G401 (cell line): ENCODE data around the gene SMARCB1. TPM values are rescaled to one million over a fixed set of nuclear protein-coding genes. Genes with fewer than 3 reads are reported as not detected.
A peak's percentile ranks its signal among the peaks of the same experiment; 100 is the strongest.

Source experiments
- DNase-seq: peaks from one replicate; pipeline ENCODE4 v3.0.0-alpha.2; 2015; ENCODE audit warnings: low spot score
- in situ Hi-C: cut with HindIII; loops from 2 replicates; pipeline ENCODE4 v1.10.0; 2016; ENCODE audit warnings: low sequenced_read_pairs, mixed read lengths
- total RNA-seq: library from RNA; depleted of rRNA; stranded (reverse); fragments of >200 nt; shearing (Covaris generic); gene quantifications from 2 replicates; pipeline ENCODE4 v1.2.3, GENCODE V29; 2014

SMARCB1 gene
- total RNA-seq, 1 experiment from 2014 or later, result not detected

GRCh38 chr22:23825246-23825905, 38.6 kb downstream of the SMARCB1 start:
- in situ Hi-C loops, result no loop called here
- no peak for DNase-seq

GRCh38 chr22:23826510-23827350, 40.0 kb downstream of the SMARCB1 start:
- in situ Hi-C loops, result no loop called here

GRCh38 chr22:23827351-23827995, 40.7 kb downstream of the SMARCB1 start:
- no peak for DNase-seq
- in situ Hi-C loops, result no loop called here

More at GRCh38 chr22:23826510-23827350, 40.0 kb downstream of the SMARCB1 start:
- DNase-seq, result no peak

- peak; percentile 86 for DNase-seq
- in situ Hi-C loops, result no loop called here
These were observed 42.3 kb downstream of the SMARCB1 start for GRCh38 chr22:23828800-23829680.

GRCh38 chr22:23829845-23830372, 43.1 kb downstream of the SMARCB1 start:
- in situ Hi-C loops, result no loop called here
- no peak for DNase-seq

GRCh38 chr22:23831261-23831660, 44.5 kb downstream of the SMARCB1 start:
- in situ Hi-C loops, result no loop called here

GRCh38 chr22:23831781-23832180, 45.0 kb downstream of the SMARCB1 start:
- no peak for DNase-seq
- in situ Hi-C loops, result no loop called here

More at GRCh38 chr22:23831261-23831660, 44.5 kb downstream of the SMARCB1 start:
- no peak for DNase-seq

- no peak for DNase-seq
- in situ Hi-C loops, result no loop called here
These were observed 45.7 kb downstream of the SMARCB1 start for GRCh38 chr22:23832226-23833016.

GRCh38 chr22:23833017-23833751, 46.4 kb downstream of the SMARCB1 start:
- no peak for DNase-seq
- in situ Hi-C loops, result no loop called here

GRCh38 chr22:23833911-23834317, 47.1 kb downstream of the SMARCB1 start:
- in situ Hi-C loops, result no loop called here
- no peak for DNase-seq

GRCh38 chr22:23834406-23834792, 47.6 kb downstream of the SMARCB1 start:
- no peak for DNase-seq
- in situ Hi-C loops, result no loop called here

- DNase-seq, result peak; percentile 81
- in situ Hi-C loops, result no loop called here
These were observed 48.2 kb downstream of the SMARCB1 start for GRCh38 chr22:23834793-23835483.

- DNase-seq, result peak; percentile 68
- in situ Hi-C loops, result no loop called here
These were observed 48.8 kb downstream of the SMARCB1 start for GRCh38 chr22:23835484-23836144.

GRCh38 chr22:23836281-23836680, 49.5 kb downstream of the SMARCB1 start:
- in situ Hi-C loops, result no loop called here
- no peak for DNase-seq

GRCh38 chr22:23836692-23837495, 50.1 kb downstream of the SMARCB1 start:
- no peak for DNase-seq
- in situ Hi-C loops, result no loop called here

GRCh38 chr22:23837496-23837859, 50.7 kb downstream of the SMARCB1 start:
- in situ Hi-C loops, result no loop called here
- no peak for DNase-seq
